KMS-11 (cell line): Measurements from ENCODE around the gene TGFA.

Experiments used
- H2AFZ ChIP-seq: fragments of 200-600 bp; sonication (generic); 2 replicates; pipeline ENCODE4 v1.6.1; 2016; ENCODE audit warnings: antibody characterized with exemption, mixed run types, low read depth
- H3K27ac ChIP-seq: fragments of 200-600 bp; sonication (generic); 2 replicates; pipeline ENCODE4 v1.6.1; 2016; ENCODE audit warnings: mild to moderate bottlenecking, mixed run types
- H3K27me3 ChIP-seq: fragments of 200-600 bp; sonication (generic); 2 replicates; pipeline ENCODE4 v1.6.1; 2017; ENCODE audit warnings: mild to moderate bottlenecking, low read depth, mixed run types, moderate library complexity; ENCODE audit not compliant: insufficient read depth
- H3K36me3 ChIP-seq: fragments of 200-600 bp; sonication (generic); 2 replicates; pipeline ENCODE4 v1.6.1; 2017; ENCODE audit warnings: mild to moderate bottlenecking, mixed run types; ENCODE audit not compliant: insufficient read depth
- H3K4me1 ChIP-seq: fragments of 200-600 bp; sonication (generic); 2 replicates; pipeline ENCODE4 v1.6.1; 2016; ENCODE audit warnings: mild to moderate bottlenecking, low read depth, mixed run types; ENCODE audit not compliant: poor library complexity, severe bottlenecking
- H3K4me2 ChIP-seq: fragments of 200-600 bp; sonication (generic); 2 replicates; pipeline ENCODE4 v1.7.0; 2016; ENCODE audit warnings: mild to moderate bottlenecking, mixed run types
- H3K4me3 ChIP-seq: fragments of 200-600 bp; sonication (generic); IDR thresholded peaks from 2 replicates; pipeline ENCODE4 v1.6.1; 2017; ENCODE audit warnings: low read depth, low read length, mixed read lengths; ENCODE audit not compliant: insufficient read depth
- H3K79me2 ChIP-seq: fragments of 200-600 bp; sonication (generic); 2 replicates; pipeline ENCODE4 v1.6.1; 2016; ENCODE audit warnings: low read depth, mixed run types; ENCODE audit not compliant: insufficient read depth
- H3K9ac ChIP-seq: fragments of 200-600 bp; sonication (generic); 2 replicates; pipeline ENCODE4 v1.6.1; 2016; ENCODE audit warnings: mild to moderate bottlenecking, mixed run types
- H4K20me1 ChIP-seq: fragments of 200-600 bp; sonication (generic); 2 replicates; pipeline ENCODE4 v1.6.1; 2016; ENCODE audit warnings: mild to moderate bottlenecking, mixed run types; ENCODE audit not compliant: insufficient read depth
- CTCF ChIP-seq: fragments of 200-600 bp; sonication (generic); conservative IDR thresholded peaks from 2 replicates; pipeline ENCODE4 v1.6.1; 2017; ENCODE audit warnings: low read depth, mild to moderate bottlenecking, antibody characterized with exemption, low read length, moderate library complexity, mixed read lengths

Gene TGFA

DNA sequence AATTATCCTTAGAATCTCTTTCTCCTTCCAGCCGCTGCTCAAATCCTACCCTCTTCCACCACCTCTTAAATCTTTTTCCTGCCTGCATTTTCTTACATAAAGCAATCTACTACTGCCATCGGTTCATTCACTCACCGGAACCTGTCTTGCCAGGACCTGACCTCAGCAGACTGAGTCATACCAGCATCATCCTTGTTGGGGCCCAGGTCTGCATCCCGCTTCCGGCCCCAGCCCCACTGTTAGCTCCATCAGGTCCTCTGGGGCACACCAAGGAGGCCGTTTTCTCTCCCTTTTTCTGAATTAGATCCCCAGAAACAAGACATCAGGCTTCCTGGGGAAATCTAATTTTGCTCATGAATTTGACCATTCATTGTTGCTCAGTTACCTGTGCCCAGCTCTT lies 42.7 kb upstream of the TGFA start:
- H4K20me1 ChIP-seq: no peaks in the 10 kb centered on the region
- H3K4me3 ChIP-seq: no peak overlapping the region
- no peak overlapping the region for H3K27ac ChIP-seq
- TF ChIP-seq CTCF: no peak
- no peaks in the 10 kb centered on the region for H3K27me3 ChIP-seq
- H3K36me3 ChIP-seq: no peaks in the 10 kb centered on the region
- H3K4me2 ChIP-seq: no peak overlapping the region
- no peaks in the 10 kb centered on the region for H3K4me1 ChIP-seq
- H3K9ac ChIP-seq: no peak overlapping the region
- H2AFZ ChIP-seq: no peak overlapping the region
- no peaks in the 10 kb centered on the region for H3K79me2 ChIP-seq

- Histone ChIP-seq H4K20me1 (no peaks in the 10 kb centered on the region), H3K4me3 (no peak overlapping the region), H3K4me2 (no peak overlapping the region), H3K36me3 (no peaks in the 10 kb centered on the region), H3K27ac (no peak overlapping the region), H3K4me1 (peaks cover 24% of the 10 kb centered on the region), H3K27me3 (no peaks in the 10 kb centered on the region), H3K9ac (no peak overlapping the region), H3K79me2 (no peaks in the 10 kb centered on the region), H2AFZ (no peak overlapping the region)
- no peak for TF ChIP-seq CTCF
Observed at GRCh38 chr2:70583091-70583490, 29.5 kb upstream of the TGFA start.

DNA sequence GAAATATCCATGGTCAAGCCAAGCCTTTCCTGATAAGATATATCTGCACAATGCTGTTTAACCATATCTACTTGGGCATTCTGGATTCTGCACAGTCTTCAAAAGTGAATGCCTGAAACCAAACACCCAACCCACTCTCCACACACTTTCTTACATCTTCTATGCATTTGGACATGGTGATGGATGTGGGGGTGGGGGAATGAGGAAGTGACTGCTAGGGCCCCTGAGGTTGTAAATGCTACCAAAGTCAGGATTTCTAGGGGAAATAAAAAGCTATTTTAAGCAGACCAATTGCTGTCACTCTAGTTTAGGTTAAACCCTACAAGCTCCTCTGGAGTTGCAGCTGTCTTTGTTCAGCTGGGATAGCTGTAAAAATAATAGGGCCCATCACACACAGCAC lies 26.7 kb upstream of the TGFA start:
- Histone ChIP-seq H3K4me2 (peak overlapping the region; percentile 44; the same call in 1 of the 2 replicates), H3K79me2 (no peaks in the 10 kb centered on the region), H3K36me3 (no peaks in the 10 kb centered on the region), H3K27ac (no peak overlapping the region), H3K27me3 (no peaks in the 10 kb centered on the region), H2AFZ (peak overlapping the region; percentile 17; the same call in 1 of the 2 replicates), H3K9ac (no peak overlapping the region), H3K4me1 (peaks cover 52% of the 10 kb centered on the region), H4K20me1 (no peaks in the 10 kb centered on the region), H3K4me3 (no peak overlapping the region)
- no peak for TF ChIP-seq CTCF

DNA sequence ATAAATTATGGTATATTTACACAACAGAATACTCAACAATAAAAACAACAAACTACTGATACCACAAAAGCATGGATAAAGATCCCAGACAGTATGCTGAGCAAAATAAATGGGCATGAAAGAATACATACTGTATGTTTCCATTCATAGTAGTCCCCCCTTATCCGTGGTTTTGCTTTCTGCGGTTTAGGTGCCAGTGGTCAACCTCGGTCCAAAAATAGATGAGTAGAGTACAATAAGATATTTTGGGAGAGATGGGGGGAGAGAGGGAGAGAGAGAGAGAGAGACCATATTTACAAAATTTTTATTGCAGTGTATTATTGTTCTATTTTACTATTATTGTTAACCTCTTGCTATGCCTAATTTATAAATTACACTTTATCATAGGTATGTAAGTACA lies 21.0 kb upstream of the TGFA start:
- no peak overlapping the region for H3K9ac ChIP-seq
- peak overlapping the region; percentile 47; the same call in 1 of the 2 replicates for H3K27ac ChIP-seq
- H3K36me3 ChIP-seq: no peaks in the 10 kb centered on the region
- H3K4me3 ChIP-seq: peak overlapping the region; percentile 88
- no peak for TF ChIP-seq CTCF
- peak overlapping the region; percentile 91 for H3K4me2 ChIP-seq
- peaks cover 84% of the 10 kb centered on the region for H3K4me1 ChIP-seq
- no peaks in the 10 kb centered on the region for H4K20me1 ChIP-seq
- no peaks in the 10 kb centered on the region for H3K79me2 ChIP-seq
- H2AFZ ChIP-seq: peak overlapping the region; percentile 28; the same call in 1 of the 2 replicates
- no peaks in the 10 kb centered on the region for H3K27me3 ChIP-seq
